Endometrial microvascular endothelial cells (primary cell): Measurements from ENCODE around the gene SERPINA1. TPM values are rescaled to one million over a fixed set of nuclear protein-coding genes. Genes with fewer than 3 reads are reported as not detected.

Experiments
- in situ Hi-C: cut with HindIII; loops from 2 replicates; pipeline ENCODE4 v1.10.0; 2017; ENCODE audit warnings: low sequenced_read_pairs, low pct_unique_long_range_greater_than_20kb; ENCODE audit errors: inconsistent ontology term
- total RNA-seq: library from RNA; depleted of rRNA; stranded (reverse); fragments of >200 nt; gene quantifications from one replicate; pipeline ENCODE4 v1.2.3, GENCODE V29; 2015; ENCODE audit errors: inconsistent ontology term

The SERPINA1 gene
- total RNA-seq, 1 donor from 2014 or later = not detected

- in situ Hi-C loops = no loop called here
These were observed 55.8 kb downstream of the SERPINA1 start for GRCh38 chr14:94332587-94332986.

GRCh38 chr14:94332063-94332583, 56.3 kb downstream of the SERPINA1 start:
- in situ Hi-C loops = no loop called here

- in situ Hi-C loops = no loop called here
These were observed 56.9 kb downstream of the SERPINA1 start for GRCh38 chr14:94331462-94331861.

GRCh38 chr14:94330857-94331256, 57.5 kb downstream of the SERPINA1 start:
- in situ Hi-C loops = no loop called here

- in situ Hi-C loops = no loop called here
These were observed 58.0 kb downstream of the SERPINA1 start for GRCh38 chr14:94330432-94330831.

GRCh38 chr14:94329857-94330256, 58.5 kb downstream of the SERPINA1 start:
- in situ Hi-C loops = no loop called here

GRCh38 chr14:94328196-94328595, 60.2 kb downstream of the SERPINA1 start:
- in situ Hi-C loops = no loop called here

Other genes starting within 250 kb of the SERPINA1 start
- gene PPP4R4, start 214.3 kb downstream of the SERPINA1 start, total RNA-seq = not detected
- not detected for gene SERPINA10, start 95.3 kb downstream of the SERPINA1 start, total RNA-seq
- gene SERPINA6, start 65.3 kb downstream of the SERPINA1 start, total RNA-seq = not detected
- not detected for gene SERPINA2, start 21.9 kb downstream of the SERPINA1 start, total RNA-seq
- not detected for gene SERPINA11, start 64.2 kb upstream of the SERPINA1 start, total RNA-seq
- gene SERPINA9, start 87.6 kb upstream of the SERPINA1 start, total RNA-seq = not detected
- gene SERPINA12, start 120.9 kb upstream of the SERPINA1 start, total RNA-seq = not detected
- gene SERPINA4, start 172.8 kb upstream of the SERPINA1 start, total RNA-seq = not detected
- gene SERPINA5, start 192.8 kb upstream of the SERPINA1 start, total RNA-seq = 0.09 TPM
- not detected for gene SERPINA3, start 223.8 kb upstream of the SERPINA1 start, total RNA-seq